ENCODE measurements around the gene CREB3L1.
A peak's percentile ranks its signal among the peaks of the same experiment; 100 is the strongest.

CREB3L1 gene

DNA sequence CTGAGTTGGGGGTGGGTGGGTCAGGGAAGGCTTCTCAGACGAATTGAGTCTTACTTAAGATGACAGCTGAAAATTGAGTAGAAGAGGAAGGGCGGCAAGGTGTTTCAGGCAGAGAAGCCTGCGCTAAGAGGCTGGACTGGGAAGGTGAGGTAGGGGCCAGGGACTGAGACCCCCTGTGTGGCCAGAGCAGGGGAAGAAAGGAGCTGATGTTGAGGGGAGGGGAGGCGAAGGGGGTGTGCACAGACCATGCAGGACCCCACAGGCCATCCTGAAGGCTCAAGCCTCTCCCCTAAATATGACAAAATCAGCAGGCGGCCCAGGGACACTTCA lies 40.6 kb upstream of the CREB3L1 start:
- TF ChIP-seq TCF4 (CRISPR knock-in tag; IDR thresholded peaks at IDR 0.05; ENCODE audit: borderline replicate concordance) (no peak), ARNTL (CRISPR knock-in tag; IDR thresholded peaks at IDR 0.05; ENCODE audit: borderline replicate concordance, low read depth) (no peak), ZNF8 (CRISPR knock-in tag; IDR thresholded peaks at IDR 0.05) (no peak), ZC3H10 (CRISPR knock-in tag; IDR thresholded peaks at IDR 0.05) (no peak), ESRRG (CRISPR knock-in tag; IDR thresholded peaks at IDR 0.05) (no peak), BACH2 (CRISPR knock-in tag; IDR thresholded peaks at IDR 0.05; ENCODE audit: borderline replicate concordance) (no peak), TOX (CRISPR knock-in tag; IDR thresholded peaks at IDR 0.05; ENCODE audit: borderline replicate concordance) (no peak), GLIS3 (CRISPR knock-in tag; IDR thresholded peaks at IDR 0.05) (no peak), PPARA (CRISPR knock-in tag; IDR thresholded peaks at IDR 0.05; ENCODE audit: borderline replicate concordance) (no peak), ZNF565 (CRISPR knock-in tag; conservative IDR thresholded peaks at IDR 0.05; ENCODE audit: low read depth) (no peak), SNAI2 (CRISPR knock-in tag; IDR thresholded peaks at IDR 0.05) (no peak), OSR1 (CRISPR knock-in tag; IDR thresholded peaks at IDR 0.05) (no peak), RARB (CRISPR knock-in tag; IDR thresholded peaks at IDR 0.05) (no peak), ZNF70 (CRISPR knock-in tag; IDR thresholded peaks at IDR 0.05) (no peak), ZFP3 (CRISPR knock-in tag; IDR thresholded peaks at IDR 0.05) (no peak)
- TF ChIP-seq, protein P1, sequence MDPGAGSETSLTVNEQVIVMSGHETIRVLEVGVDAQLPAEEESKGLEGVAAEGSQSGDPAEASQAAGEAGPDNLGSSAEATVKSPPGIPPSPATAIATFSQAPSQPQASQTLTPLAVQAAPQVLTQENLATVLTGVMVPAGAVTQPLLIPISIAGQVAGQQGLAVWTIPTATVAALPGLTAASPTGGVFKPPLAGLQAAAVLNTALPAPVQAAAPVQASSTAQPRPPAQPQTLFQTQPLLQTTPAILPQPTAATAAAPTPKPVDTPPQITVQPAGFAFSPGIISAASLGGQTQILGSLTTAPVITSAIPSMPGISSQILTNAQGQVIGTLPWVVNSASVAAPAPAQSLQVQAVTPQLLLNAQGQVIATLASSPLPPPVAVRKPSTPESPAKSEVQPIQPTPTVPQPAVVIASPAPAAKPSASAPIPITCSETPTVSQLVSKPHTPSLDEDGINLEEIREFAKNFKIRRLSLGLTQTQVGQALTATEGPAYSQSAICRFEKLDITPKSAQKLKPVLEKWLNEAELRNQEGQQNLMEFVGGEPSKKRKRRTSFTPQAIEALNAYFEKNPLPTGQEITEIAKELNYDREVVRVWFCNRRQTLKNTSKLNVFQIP (CRISPR knock-in tag; IDR thresholded peaks at IDR 0.05; ENCODE audit: borderline replicate concordance, low read depth), result no peak
- TF ChIP-seq, protein P2, sequence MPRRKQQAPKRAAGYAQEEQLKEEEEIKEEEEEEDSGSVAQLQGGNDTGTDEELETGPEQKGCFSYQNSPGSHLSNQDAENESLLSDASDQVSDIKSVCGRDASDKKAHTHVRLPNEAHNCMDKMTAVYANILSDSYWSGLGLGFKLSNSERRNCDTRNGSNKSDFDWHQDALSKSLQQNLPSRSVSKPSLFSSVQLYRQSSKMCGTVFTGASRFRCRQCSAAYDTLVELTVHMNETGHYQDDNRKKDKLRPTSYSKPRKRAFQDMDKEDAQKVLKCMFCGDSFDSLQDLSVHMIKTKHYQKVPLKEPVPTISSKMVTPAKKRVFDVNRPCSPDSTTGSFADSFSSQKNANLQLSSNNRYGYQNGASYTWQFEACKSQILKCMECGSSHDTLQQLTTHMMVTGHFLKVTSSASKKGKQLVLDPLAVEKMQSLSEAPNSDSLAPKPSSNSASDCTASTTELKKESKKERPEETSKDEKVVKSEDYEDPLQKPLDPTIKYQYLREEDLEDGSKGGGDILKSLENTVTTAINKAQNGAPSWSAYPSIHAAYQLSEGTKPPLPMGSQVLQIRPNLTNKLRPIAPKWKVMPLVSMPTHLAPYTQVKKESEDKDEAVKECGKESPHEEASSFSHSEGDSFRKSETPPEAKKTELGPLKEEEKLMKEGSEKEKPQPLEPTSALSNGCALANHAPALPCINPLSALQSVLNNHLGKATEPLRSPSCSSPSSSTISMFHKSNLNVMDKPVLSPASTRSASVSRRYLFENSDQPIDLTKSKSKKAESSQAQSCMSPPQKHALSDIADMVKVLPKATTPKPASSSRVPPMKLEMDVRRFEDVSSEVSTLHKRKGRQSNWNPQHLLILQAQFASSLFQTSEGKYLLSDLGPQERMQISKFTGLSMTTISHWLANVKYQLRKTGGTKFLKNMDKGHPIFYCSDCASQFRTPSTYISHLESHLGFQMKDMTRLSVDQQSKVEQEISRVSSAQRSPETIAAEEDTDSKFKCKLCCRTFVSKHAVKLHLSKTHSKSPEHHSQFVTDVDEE (CRISPR knock-in tag; IDR thresholded peaks at IDR 0.05), result no peak
- TF ChIP-seq, protein P3, sequence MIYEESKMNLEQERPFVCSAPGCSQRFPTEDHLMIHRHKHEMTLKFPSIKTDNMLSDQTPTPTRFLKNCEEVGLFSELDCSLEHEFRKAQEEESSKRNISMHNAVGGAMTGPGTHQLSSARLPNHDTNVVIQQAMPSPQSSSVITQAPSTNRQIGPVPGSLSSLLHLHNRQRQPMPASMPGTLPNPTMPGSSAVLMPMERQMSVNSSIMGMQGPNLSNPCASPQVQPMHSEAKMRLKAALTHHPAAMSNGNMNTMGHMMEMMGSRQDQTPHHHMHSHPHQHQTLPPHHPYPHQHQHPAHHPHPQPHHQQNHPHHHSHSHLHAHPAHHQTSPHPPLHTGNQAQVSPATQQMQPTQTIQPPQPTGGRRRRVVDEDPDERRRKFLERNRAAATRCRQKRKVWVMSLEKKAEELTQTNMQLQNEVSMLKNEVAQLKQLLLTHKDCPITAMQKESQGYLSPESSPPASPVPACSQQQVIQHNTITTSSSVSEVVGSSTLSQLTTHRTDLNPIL (CRISPR knock-in tag; IDR thresholded peaks at IDR 0.05; ENCODE audit: low read depth), result no peak
- ATAC-seq, result no peak; the same call in 2 of the 3 replicates

DNA sequence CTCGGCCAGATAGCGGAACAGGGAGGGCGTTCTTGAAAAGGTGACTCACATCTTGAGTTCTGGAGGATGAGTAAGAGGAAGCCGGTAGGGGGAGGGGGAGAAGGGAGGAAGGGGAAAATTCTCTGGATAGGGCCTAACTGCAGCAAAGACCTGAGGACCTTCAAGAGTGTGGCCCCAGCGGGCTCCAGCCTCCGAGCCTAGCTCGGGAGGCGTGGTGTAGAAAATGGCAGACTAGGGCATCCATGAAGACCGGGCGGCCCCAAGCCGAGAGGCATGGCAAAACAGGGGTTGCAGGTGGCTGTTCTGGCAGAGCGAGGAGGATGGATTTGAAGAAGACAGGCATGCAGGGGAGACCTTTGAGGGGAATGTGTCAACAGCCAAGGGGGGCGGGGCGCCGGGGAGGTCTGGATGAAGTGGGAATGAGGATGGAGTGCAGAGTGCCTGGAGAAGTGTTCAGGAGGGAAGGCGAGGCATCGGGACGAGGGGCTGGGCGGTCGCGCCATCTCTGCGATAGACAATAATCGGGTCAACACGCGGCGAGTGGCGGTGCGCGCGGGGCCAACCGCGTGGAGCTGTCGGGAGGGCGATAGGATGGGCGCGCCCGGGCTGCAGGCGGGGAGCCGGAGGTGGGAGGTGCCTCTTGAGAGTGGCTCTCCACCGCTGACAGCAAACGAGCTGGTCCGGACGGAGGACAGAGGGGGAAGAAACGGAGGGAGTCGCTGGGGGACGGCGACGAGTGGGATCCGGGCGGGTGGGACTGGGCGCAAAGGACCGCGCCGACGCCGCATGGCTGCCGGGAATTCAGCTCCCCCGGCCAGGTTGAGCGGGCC lies 40.0 kb upstream of the CREB3L1 start:
- ATAC-seq, result peak; percentile 68
- TF ChIP-seq TCF4 (CRISPR knock-in tag; IDR thresholded peaks at IDR 0.05; ENCODE audit: borderline replicate concordance), result no peak
- no peak for TF ChIP-seq ZNF565 (CRISPR knock-in tag; conservative IDR thresholded peaks at IDR 0.05; ENCODE audit: low read depth)
- no peak for TF ChIP-seq TOX (CRISPR knock-in tag; IDR thresholded peaks at IDR 0.05; ENCODE audit: borderline replicate concordance)
- no peak for TF ChIP-seq ISL1 (CRISPR knock-in tag; IDR thresholded peaks at IDR 0.05)
- no peak for TF ChIP-seq ZC3H10 (CRISPR knock-in tag; IDR thresholded peaks at IDR 0.05)
- no peak for TF ChIP-seq ZFP3 (CRISPR knock-in tag; IDR thresholded peaks at IDR 0.05)
- TF ChIP-seq PPARA (CRISPR knock-in tag; IDR thresholded peaks at IDR 0.05; ENCODE audit: borderline replicate concordance), result no peak
- no peak for TF ChIP-seq ZNF70 (CRISPR knock-in tag; IDR thresholded peaks at IDR 0.05)
- no peak for TF ChIP-seq ESRRG (CRISPR knock-in tag; IDR thresholded peaks at IDR 0.05)
- no peak for TF ChIP-seq ZFP30 (CRISPR knock-in tag; IDR thresholded peaks at IDR 0.05)
- TF ChIP-seq, protein P4, sequence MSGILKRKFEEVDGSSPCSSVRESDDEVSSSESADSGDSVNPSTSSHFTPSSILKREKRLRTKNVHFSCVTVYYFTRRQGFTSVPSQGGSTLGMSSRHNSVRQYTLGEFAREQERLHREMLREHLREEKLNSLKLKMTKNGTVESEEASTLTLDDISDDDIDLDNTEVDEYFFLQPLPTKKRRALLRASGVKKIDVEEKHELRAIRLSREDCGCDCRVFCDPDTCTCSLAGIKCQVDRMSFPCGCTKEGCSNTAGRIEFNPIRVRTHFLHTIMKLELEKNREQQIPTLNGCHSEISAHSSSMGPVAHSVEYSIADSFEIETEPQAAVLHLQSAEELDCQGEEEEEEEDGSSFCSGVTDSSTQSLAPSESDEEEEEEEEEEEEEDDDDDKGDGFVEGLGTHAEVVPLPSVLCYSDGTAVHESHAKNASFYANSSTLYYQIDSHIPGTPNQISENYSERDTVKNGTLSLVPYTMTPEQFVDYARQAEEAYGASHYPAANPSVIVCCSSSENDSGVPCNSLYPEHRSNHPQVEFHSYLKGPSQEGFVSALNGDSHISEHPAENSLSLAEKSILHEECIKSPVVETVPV (CRISPR knock-in tag; IDR thresholded peaks at IDR 0.05), result no peak
- TF ChIP-seq, protein P1 (CRISPR knock-in tag; IDR thresholded peaks at IDR 0.05; ENCODE audit: borderline replicate concordance, low read depth), result no peak
- TF ChIP-seq, protein P5, sequence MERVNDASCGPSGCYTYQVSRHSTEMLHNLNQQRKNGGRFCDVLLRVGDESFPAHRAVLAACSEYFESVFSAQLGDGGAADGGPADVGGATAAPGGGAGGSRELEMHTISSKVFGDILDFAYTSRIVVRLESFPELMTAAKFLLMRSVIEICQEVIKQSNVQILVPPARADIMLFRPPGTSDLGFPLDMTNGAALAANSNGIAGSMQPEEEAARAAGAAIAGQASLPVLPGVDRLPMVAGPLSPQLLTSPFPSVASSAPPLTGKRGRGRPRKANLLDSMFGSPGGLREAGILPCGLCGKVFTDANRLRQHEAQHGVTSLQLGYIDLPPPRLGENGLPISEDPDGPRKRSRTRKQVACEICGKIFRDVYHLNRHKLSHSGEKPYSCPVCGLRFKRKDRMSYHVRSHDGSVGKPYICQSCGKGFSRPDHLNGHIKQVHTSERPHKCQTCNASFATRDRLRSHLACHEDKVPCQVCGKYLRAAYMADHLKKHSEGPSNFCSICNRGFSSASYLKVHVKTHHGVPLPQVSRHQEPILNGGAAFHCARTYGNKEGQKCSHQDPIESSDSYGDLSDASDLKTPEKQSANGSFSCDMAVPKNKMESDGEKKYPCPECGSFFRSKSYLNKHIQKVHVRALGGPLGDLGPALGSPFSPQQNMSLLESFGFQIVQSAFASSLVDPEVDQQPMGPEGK (CRISPR knock-in tag; IDR thresholded peaks at IDR 0.05; ENCODE audit: borderline replicate concordance), result no peak
- no peak for TF ChIP-seq RARB (CRISPR knock-in tag; IDR thresholded peaks at IDR 0.05)
- no peak for TF ChIP-seq BACH2 (CRISPR knock-in tag; IDR thresholded peaks at IDR 0.05; ENCODE audit: borderline replicate concordance)

Data from SK-N-SH treated with all-trans-retinoic acid at 6 μM for 48 hours (cell line).